ENCODE data around the gene DGKD. TPM values are rescaled to one million over a fixed set of nuclear protein-coding genes. Genes with fewer than 3 reads are reported as not detected.

Gene DGKD
- total RNA-seq, 4 donors from 2014 or later = 26.3 to 41.3 (median 30.4) TPM

DNA sequence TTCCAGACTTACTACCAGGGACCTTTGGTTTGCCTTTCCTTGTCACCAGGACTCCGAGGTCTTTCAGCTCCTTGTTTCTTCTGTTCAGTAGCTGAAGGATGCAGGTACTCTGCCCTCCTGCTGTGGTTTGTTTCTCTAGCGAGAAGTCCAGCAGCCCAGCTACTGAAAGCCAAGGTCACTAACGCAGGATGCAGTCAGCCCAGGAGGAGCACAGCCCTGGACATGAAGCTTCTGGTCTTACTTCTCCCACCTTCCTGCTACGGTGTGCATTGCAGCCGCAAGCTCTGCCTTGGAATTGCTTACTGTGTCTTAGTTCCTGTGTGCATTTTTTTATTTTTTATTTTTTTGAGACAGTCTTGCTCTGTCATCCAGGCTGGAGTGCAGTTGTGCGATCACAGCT, 62.4 kb downstream of the DGKD start:
- Histone ChIP-seq H3K4me3 (no peak overlapping the region), H3K9me3 (peaks cover 0 to 3% (median 0%) of the 10 kb centered on the region in 3 donors), H3K27me3 (no peaks in the 10 kb centered on the region), H3K27ac (peak overlapping the region; percentile 92 to 97 (median 96)), H3K36me3 (no peaks in the 10 kb centered on the region), H3K4me1 (peaks cover 64 to 78% of the 10 kb centered on the region in 2 donors)
- intact Hi-C loops (cut with DNase I; ENCODE audit: low total_unique reads) = no loop called here
- in situ Hi-C loops (cut with MboI; ENCODE audit: low sequenced_read_pairs in 4 of 4) = no loop called here
- no peak for DNase-seq
- no peak for ATAC-seq
- TF ChIP-seq POLR2A (IDR thresholded peaks at IDR 0.05) = no peak
- TF ChIP-seq, protein P1, sequence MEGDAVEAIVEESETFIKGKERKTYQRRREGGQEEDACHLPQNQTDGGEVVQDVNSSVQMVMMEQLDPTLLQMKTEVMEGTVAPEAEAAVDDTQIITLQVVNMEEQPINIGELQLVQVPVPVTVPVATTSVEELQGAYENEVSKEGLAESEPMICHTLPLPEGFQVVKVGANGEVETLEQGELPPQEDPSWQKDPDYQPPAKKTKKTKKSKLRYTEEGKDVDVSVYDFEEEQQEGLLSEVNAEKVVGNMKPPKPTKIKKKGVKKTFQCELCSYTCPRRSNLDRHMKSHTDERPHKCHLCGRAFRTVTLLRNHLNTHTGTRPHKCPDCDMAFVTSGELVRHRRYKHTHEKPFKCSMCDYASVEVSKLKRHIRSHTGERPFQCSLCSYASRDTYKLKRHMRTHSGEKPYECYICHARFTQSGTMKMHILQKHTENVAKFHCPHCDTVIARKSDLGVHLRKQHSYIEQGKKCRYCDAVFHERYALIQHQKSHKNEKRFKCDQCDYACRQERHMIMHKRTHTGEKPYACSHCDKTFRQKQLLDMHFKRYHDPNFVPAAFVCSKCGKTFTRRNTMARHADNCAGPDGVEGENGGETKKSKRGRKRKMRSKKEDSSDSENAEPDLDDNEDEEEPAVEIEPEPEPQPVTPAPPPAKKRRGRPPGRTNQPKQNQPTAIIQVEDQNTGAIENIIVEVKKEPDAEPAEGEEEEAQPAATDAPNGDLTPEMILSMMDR (IDR thresholded peaks at IDR 0.05 in 4 of 5, conservative IDR thresholded peaks at IDR 0.05 in 1 of 5) = no peak

DNA sequence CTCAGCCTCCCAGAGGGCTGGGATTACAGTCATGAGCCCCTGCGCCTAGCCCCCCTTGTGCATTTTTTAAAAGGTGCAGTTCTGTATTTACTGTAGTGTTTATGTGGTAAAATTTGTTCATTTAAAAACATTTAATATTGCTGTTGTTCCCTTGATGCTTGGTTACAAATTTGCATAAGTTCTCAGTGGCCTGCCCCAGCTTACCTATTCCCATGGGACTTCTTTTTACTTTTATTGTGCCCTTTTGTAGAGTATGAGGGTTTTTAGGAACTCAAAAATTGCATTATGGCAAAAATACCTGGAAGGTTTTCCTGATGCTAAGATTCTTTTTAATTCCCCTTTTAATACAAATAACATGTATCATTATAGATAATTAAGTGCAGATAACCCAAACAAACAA, 63.0 kb downstream of the DGKD start:
- peak overlapping the region; percentile 92 to 97 (median 96) for H3K27ac ChIP-seq
- H3K36me3 ChIP-seq = no peaks in the 10 kb centered on the region
- H3K4me1 ChIP-seq = peaks cover 70 to 83% of the 10 kb centered on the region in 2 donors
- intact Hi-C loops (cut with DNase I; ENCODE audit: low total_unique reads) (no loop called here), in situ Hi-C loops (cut with MboI; ENCODE audit: low sequenced_read_pairs in 4 of 4) (no loop called here)
- DNase-seq (no peak), ATAC-seq (no peak)
- no peaks in the 10 kb centered on the region for H3K27me3 ChIP-seq
- no peak overlapping the region for H3K4me3 ChIP-seq
- no peak for TF ChIP-seq POLR2A (IDR thresholded peaks at IDR 0.05)
- TF ChIP-seq, protein P1 (IDR thresholded peaks at IDR 0.05 in 4 of 5, conservative IDR thresholded peaks at IDR 0.05 in 1 of 5) = no peak
- no peaks in the 10 kb centered on the region for H3K9me3 ChIP-seq

DNA sequence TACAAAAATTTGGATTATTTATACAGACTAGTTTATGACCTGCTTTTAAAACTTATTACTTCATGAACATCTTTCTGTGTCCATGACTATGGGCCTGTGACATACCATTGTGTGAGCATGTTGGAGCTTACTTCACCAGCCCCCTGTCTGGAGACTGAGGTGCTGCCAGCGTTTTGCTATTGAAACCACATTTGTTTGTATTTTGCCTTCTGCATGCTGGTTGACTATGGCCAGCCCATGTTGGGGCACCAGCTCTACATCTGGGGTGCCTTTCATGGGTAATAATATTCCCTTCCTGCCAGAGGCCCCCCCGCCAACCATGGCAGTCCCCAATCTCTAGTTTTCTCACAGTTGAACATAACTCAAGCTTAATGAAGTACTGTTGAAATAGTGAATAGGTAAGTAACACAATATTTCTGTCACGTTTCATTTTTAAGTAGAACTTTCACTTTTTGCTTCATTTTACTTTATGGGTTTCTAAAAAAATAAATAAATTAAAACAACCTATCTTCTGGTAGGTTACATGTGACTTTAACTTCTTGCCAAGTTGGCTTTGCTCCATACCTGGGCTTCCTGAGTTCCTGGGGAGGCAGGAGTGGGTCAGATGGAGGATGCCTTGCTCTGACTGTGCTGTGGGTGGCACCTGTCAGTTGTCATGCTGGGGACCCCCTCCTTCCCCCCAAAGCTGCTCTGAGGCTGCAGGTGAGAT, 63.9 kb downstream of the DGKD start:
- no peak for ATAC-seq
- DNase-seq = no peak
- Histone ChIP-seq H3K4me3 (peak overlapping the region; percentile 54 to 66 (median 62)), H3K4me1 (peaks cover 76 to 89% of the 10 kb centered on the region in 2 donors), H3K36me3 (no peaks in the 10 kb centered on the region), H3K27ac (peak overlapping the region; percentile 92 to 97 (median 96)), H3K27me3 (no peaks in the 10 kb centered on the region), H3K9me3 (no peaks in the 10 kb centered on the region)
- in situ Hi-C loops (cut with MboI; ENCODE audit: low sequenced_read_pairs in 4 of 4) = no loop called here
- no peak for TF ChIP-seq POLR2A (IDR thresholded peaks at IDR 0.05)
- TF ChIP-seq, protein P1 (IDR thresholded peaks at IDR 0.05 in 4 of 5, conservative IDR thresholded peaks at IDR 0.05 in 1 of 5) = no peak
- intact Hi-C loops (cut with DNase I; ENCODE audit: low total_unique reads) = no loop called here

DNA sequence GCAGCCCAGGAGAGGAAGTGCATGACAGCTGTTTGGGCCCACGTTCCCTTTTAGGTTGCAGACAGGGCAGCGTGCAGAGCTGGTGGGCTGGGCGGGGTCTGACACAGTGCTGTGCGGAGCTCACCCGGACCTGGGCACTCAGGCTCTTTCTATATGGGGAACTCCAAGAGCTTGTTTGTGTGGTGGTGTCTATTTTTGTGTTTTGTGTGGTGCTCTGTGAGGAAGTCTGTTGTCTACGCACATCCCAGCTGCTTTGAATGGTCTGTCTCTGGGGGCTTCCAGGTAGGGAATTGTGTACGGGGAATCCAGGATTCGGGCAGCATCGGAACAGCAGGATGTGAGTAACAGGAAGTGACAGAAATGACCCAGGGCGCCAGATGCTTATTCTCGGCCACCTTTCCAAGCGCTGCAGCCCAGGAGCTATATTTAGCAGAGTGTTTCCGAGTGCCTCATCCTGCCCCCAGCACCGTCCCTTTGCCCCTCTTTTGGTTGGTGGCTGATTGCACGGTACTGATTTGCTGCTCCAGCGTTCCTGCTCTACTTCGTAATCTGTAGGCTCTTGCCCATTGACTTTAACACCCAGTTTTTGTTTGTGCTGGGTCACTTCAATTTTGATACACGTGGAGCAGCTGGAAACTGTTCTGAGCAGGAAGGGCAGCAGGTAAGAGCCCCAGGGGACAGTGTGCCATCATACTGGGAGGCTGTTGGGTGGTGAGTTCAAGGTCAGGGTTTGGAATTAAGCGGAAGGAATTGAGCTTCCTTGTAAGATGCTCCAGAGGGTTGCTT, 64.7 kb downstream of the DGKD start:
- H3K27ac ChIP-seq = peak overlapping the region; percentile 92 to 97 (median 96)
- DNase-seq (peak; percentile 77 to 92), ATAC-seq (peak; percentile 38)
- TF ChIP-seq, protein P1 (IDR thresholded peaks at IDR 0.05 in 4 of 5, conservative IDR thresholded peaks at IDR 0.05 in 1 of 5) = no peak
- peak; percentile 88 to 89 for TF ChIP-seq POLR2A (IDR thresholded peaks at IDR 0.05)
- intact Hi-C loops (cut with DNase I; ENCODE audit: low total_unique reads) = no loop called here
- peaks cover 76 to 89% of the 10 kb centered on the region in 2 donors for H3K4me1 ChIP-seq
- in situ Hi-C loops (cut with MboI; ENCODE audit: low sequenced_read_pairs in 4 of 4) = no loop called here
- H3K36me3 ChIP-seq = no peaks in the 10 kb centered on the region
- no peaks in the 10 kb centered on the region for H3K27me3 ChIP-seq
- peak overlapping the region; percentile 54 to 66 (median 62) for H3K4me3 ChIP-seq
- H3K9me3 ChIP-seq = no peaks in the 10 kb centered on the region
